Panc1 (cell line): ENCODE results near the gene LMO1.

Experiments used
- CTCF ChIP-seq: fragments of 450-650 bp; IDR thresholded peaks from 2 replicates; pipeline ENCODE4 v1.5.1; 2017; ENCODE audit warnings: mild to moderate bottlenecking
- POLR2AphosphoS5 ChIP-seq: IDR thresholded peaks from 2 replicates; pipeline ENCODE4 v1.6.1; 2012; ENCODE audit warnings: mild to moderate bottlenecking, low read depth, low read length, moderate library complexity
- REST ChIP-seq, 2 experiments: IDR thresholded peaks; 2 replicates each; pipeline ENCODE4 v1.6.1; 2011 to 2012; ENCODE audit warnings: low read depth in 2 of 2, control low read depth in 1 of 2, low read length in 1 of 2, mild to moderate bottlenecking in 1 of 2, moderate library complexity in 1 of 2; ENCODE audit not compliant: insufficient read depth in 1 of 2
- SIN3A ChIP-seq: IDR thresholded peaks from 2 replicates; pipeline ENCODE4 v1.6.1; 2012; ENCODE audit warnings: low read depth, mild to moderate bottlenecking, low read length, moderate library complexity, borderline replicate concordance; ENCODE audit not compliant: insufficient read depth
- TCF7L2 ChIP-seq: IDR thresholded peaks from 2 replicates; pipeline ENCODE4 v1.6.1; 2011; ENCODE audit warnings: mild to moderate bottlenecking, low read depth, low read length, inconsistent platforms

GRCh38 chr11:8202516-8203413 lies 60.9 kb downstream of the LMO1 start:
- TF ChIP-seq CTCF: no peak
- TF ChIP-seq POLR2AphosphoS5: no peak
- no peak for TF ChIP-seq REST (IDR thresholded peaks at IDR 0.05; ENCODE audit: insufficient read depth in 1 of 2, low read depth in 2 of 2, low read length in 1 of 2)
- no peak for TF ChIP-seq SIN3A
- no peak for TF ChIP-seq TCF7L2
